Activated T-cell treated with anti-CD3 and anti-CD28 coated beads, Interleukin-2, amount 50 U/mL, for 72 hours (primary cell): Measurements from ENCODE around the gene PDIA3. TPM values are rescaled to one million over a fixed set of nuclear protein-coding genes. Genes with fewer than 3 reads are reported as not detected.
"Not testable (repeated sequence)": the region's sequence is repeated elsewhere in the genome, so short reads cannot be mapped to it uniquely, and the experiment has no call there.

ENCODE experiments used
- ATAC-seq, 2 donors: fragments of 150-1000 bp; cut with Tn5 transposase; replicated peaks in 1 of 2; 2 replicates each; pipeline ENCODE4 v1.10.0; 2021; ENCODE audit warnings: moderate library complexity in 2 of 2, mild to moderate bottlenecking in 1 of 2
- DNase-seq, 2 donors: peaks; one replicate each; pipeline ENCODE4 v3.0.0; 2021 to 2022; ENCODE audit warnings: mixed read lengths in 1 of 2
- H3K27ac Mint-ChIP-seq: one replicate; pipeline ENCODE4 v1.8.0; 2022; ENCODE audit warnings: mild to moderate bottlenecking, moderate library complexity, mixed read lengths
- H3K27me3 Mint-ChIP-seq: one replicate; pipeline ENCODE4 v1.8.0; 2022; ENCODE audit warnings: low read depth, mixed read lengths
- H3K36me3 Mint-ChIP-seq, 2 donors: one replicate each; pipeline ENCODE4 v1.8.0; 2022; ENCODE audit warnings: mixed read lengths in 2 of 2, mild to moderate bottlenecking in 1 of 2; ENCODE audit not compliant: insufficient read depth in 2 of 2
- H3K4me1 Mint-ChIP-seq: one replicate; pipeline ENCODE4 v1.8.0; 2022; ENCODE audit warnings: low read depth, mixed read lengths
- H3K4me3 Mint-ChIP-seq, 2 donors: one replicate each; pipeline ENCODE4 v1.8.0; 2022; ENCODE audit warnings: mild to moderate bottlenecking in 2 of 2, mixed read lengths in 2 of 2, moderate library complexity in 2 of 2
- H3K9me3 Mint-ChIP-seq, 2 donors: one replicate each; pipeline ENCODE4 v1.8.0; 2022; ENCODE audit warnings: mixed read lengths in 2 of 2
- total RNA-seq, 2 donors: library from RNA; stranded (reverse); gene quantifications; one replicate each; pipeline ENCODE4 v1.2.3, GENCODE V29; 2022

Gene PDIA3
- total RNA-seq, 2 donors from 2014 or later = 193 to 244 TPM

GRCh38 chr15:43808435-43808950, 62.3 kb downstream of the PDIA3 start:
- DNase-seq (no peak), ATAC-seq (no peak)
- Mint-ChIP-seq H3K27me3 (no peaks in the 10 kb centered on the region), H3K9me3 (no peaks in the 10 kb centered on the region), H3K4me1 (peaks cover 4% of the 10 kb centered on the region), H3K27ac (no peak overlapping the region), H3K36me3 (peaks cover 22 to 37% of the 10 kb centered on the region in 2 donors), H3K4me3 (no peak overlapping the region)

GRCh38 chr15:43808960-43809678, 62.9 kb downstream of the PDIA3 start:
- no peaks in the 10 kb centered on the region for H3K9me3 Mint-ChIP-seq
- no peak overlapping the region for H3K4me3 Mint-ChIP-seq
- peak overlapping the region; percentile 91 for H3K27ac Mint-ChIP-seq
- H3K27me3 Mint-ChIP-seq = no peaks in the 10 kb centered on the region
- peaks cover 22 to 33% of the 10 kb centered on the region in 2 donors for H3K36me3 Mint-ChIP-seq
- ATAC-seq (no peak), DNase-seq (no peak)
- H3K4me1 Mint-ChIP-seq = peaks cover 4% of the 10 kb centered on the region

- not testable (repeated sequence) for H3K9me3 Mint-ChIP-seq, DNase-seq, H3K27me3 Mint-ChIP-seq, ATAC-seq, H3K4me3 Mint-ChIP-seq
- Mint-ChIP-seq H3K4me1 (peaks cover 14% of the 10 kb centered on the region), H3K36me3 (peaks cover 15 to 29% of the 10 kb centered on the region in 2 donors), H3K27ac (peak overlapping the region; percentile 20)
Observed at GRCh38 chr15:43815064-43815463, 68.8 kb downstream of the PDIA3 start.

- Mint-ChIP-seq H3K4me1 (peaks cover 66% of the 10 kb centered on the region), H3K4me3 (peak overlapping the region; percentile 48 to 77), H3K27me3 (no peaks in the 10 kb centered on the region), H3K36me3 (peaks cover 8 to 22% of the 10 kb centered on the region in 2 donors), H3K9me3 (no peaks in the 10 kb centered on the region), H3K27ac (peak overlapping the region; percentile 91)
- ATAC-seq (no peak), DNase-seq (no peak)
Observed at GRCh38 chr15:43821505-43821904, 75.3 kb downstream of the PDIA3 start.

Other genes starting within 250 kb of the PDIA3 start
- gene MAP1A, start 228.8 kb upstream of the PDIA3 start, total RNA-seq = 1 to 10 TPM in 1 of 2 donors, under 1 TPM in 1; 0.82 to 1.8 TPM
- 10 to 100 TPM; 38.5 to 50.0 TPM for gene PPIP5K1, start 156.2 kb upstream of the PDIA3 start, total RNA-seq
- gene CKMT1B, start 152.4 kb upstream of the PDIA3 start, total RNA-seq = not detected
- 1 to 10 TPM; 1.1 to 3.3 TPM for gene STRC, start 127.6 kb upstream of the PDIA3 start, total RNA-seq
- gene CATSPER2, start 97.6 kb upstream of the PDIA3 start, total RNA-seq = 1 to 10 TPM; 4.5 to 6.9 TPM
- gene CKMT1A, start 52.6 kb upstream of the PDIA3 start, total RNA-seq = 1 to 10 TPM in 1 of 2 donors, not detected in 1; 1.0 TPM
- gene ELL3, start 30.5 kb downstream of the PDIA3 start, total RNA-seq = 1 to 10 TPM; 2.2 to 4.3 TPM
- 100 to 1,000 TPM; 445 to 520 TPM for gene SERF2, start 45.9 kb downstream of the PDIA3 start, total RNA-seq
- gene SERINC4, start 53.8 kb downstream of the PDIA3 start, total RNA-seq = under 1 TPM; 0.14 to 0.23 TPM
- 10 to 100 TPM; 10.3 to 15.2 TPM for gene HYPK, start 54.2 kb downstream of the PDIA3 start, total RNA-seq
- gene MFAP1, start 78.3 kb downstream of the PDIA3 start, total RNA-seq = 10 to 100 TPM; 34.1 to 34.5 TPM
- gene WDR76, start 80.6 kb downstream of the PDIA3 start, total RNA-seq = 100 to 1,000 TPM in 1 of 2 donors, 10 to 100 TPM in 1; 76.3 to 108 TPM